GM19239 (cell line): Measurements from ENCODE around the gene PSMG4.

ENCODE experiments used
- DNase-seq: peaks from one replicate; pipeline ENCODE4 v3.0.0; 2011; ENCODE audit warnings: low spot score; ENCODE audit not compliant: insufficient read length
- FAIRE-seq: peaks from 2 replicates; lab custom pipeline; 2011; peaks lifted over from hg19 to GRCh38; lab: Jason Lieb, UNC

PSMG4 gene

DNA sequence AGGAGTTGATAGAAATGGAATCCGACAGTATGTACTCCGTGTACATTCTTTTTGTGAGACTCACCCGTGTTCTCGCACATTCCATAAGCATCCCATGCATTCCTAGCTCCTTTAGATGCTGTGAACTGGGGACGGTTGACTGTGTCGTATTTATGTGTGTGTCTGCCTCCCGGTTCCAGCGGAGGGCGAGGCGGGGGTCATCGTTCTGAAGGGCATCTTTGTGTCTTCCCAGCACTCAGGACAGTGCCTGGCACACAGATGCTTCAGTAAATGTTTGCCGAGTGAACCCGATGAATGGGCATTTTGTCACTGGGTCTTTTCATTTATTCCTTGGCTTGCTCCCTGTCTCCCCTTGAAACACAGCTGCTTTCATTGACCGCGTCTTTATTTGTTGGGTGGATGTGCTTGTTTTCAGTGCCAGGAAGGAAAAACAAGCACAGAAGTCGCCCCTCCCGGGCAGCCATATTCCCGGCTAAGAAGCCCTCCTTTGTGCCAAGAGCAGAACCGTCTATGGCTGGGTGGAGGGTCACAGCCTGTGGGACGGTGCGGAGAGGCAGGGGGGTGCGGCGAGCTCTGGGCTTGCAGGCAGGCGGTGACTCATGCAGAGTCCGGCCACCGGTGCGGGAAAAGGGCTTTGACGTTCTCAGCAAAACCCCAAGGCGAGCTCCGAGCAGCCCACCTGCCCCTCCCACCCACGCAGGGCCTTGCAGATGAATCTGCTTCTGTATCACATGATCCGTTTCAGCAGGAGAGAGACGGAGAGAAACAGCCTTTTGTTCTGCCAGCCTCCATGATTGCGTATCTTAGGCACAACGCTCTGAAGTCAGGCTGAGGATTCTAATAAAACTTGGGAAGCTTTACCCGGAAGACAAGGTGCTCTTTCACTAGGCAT is 11.2 kb upstream of the PSMG4 start:
- FAIRE-seq (no peak), DNase-seq (no peak)

DNA sequence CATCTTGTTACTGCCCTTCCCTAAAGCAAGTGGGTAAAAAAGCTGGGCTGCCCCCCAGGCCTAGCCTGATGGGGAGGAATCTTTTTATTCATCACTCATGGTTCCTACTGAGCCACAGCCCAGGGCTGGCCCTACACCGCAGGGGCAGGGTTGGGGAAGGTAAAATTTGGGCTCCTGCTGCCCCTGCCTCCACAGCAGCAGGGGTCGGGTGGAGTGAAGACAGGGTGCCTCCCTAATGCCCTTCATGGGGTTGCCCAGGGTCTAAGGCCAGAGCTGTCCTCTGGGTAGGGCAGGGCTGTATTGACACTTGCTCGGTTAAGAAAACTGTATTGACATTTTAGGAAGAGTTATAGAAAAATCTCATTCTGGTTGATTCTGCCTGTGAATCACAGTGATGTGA is 8.9 kb upstream of the PSMG4 start:
- FAIRE-seq, result no peak

DNA sequence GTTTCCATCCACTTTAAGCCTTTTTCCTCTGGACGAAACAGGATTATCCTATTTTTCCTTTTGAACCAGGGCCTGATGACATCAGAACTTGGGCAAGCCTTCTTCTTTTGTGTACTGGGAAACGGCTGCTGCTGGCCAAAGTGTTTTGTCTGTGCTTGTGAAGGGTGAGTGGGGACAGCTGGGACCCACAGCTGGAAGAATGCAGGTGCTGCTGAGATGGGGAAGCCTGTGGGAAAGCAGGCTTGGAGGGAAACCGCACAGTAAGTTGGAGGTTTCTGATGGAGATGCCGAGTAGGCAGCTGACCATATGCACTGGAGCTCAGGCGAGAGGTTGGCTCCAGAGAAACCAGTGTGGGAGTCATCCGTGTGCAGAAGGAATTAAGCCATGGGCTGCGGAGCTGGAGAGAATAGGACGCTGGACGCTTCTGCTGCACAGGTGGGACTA is 8.5 kb upstream of the PSMG4 start:
- DNase-seq (no peak), FAIRE-seq (no peak)

More for the DNA sequence above, 8.9 kb upstream of the PSMG4 start:
- DNase-seq, result no peak

DNA sequence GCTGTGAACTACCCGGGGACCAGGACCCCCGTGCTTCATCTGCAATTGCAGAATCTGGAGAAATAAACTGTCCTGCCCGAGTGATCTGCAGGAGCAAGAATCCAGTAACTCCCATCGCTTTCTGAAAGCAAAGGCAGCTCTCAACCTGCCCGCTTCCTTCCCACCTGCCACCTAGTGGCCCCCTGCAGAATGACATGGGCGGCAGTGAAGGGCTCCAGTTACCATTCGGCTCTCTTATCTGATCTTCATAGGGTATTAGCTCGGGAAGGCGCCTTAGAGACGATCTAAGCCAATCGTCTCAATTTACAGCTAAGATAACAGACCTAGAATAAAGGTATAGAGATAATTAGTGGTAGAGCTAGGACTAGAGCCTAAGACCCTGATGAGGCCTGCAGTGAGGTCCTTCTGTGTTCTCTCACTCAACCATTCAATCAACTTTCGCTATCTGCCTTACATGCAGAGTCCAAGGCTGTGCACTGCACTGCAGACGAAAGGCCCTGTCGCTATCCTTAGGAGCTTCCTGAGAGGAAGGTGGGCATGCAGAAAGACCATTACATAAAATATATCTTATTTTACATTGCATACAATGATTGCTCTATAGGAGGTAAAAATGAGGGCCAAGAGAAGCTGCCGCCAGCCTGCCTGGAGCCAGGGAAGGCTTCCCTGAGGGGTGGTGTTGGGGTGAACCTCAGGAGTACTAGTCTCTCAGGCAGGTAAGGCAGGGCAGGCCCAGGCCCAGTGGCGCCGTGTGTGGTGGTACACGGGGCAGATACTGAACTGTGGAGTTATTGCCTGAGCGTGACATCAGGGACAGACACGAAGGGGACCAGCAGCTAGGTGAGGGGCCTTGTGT is 7.1 kb upstream of the PSMG4 start:
- DNase-seq (peak; percentile 94), FAIRE-seq (peak; percentile 91)

DNA sequence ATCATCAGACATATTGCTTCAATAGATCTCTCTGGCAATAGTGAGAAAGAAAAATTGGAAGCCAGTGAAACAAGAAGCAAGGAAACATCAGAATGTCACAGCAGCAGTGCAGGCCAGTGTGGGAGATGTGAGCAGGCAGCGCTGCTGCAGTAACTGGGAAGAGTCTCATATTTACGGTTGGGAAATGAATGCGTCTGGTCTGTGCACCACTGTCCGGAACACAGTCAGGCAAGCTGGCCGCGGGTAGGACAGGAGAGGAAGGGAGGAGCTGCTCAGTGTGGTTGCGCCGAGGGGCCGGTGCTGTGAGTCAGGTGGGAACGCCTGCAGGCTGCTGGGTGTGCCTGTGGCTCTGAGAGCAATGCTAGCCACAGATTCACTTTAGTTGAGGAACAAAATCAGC is 6.4 kb upstream of the PSMG4 start:
- DNase-seq (no peak), FAIRE-seq (no peak)

DNA sequence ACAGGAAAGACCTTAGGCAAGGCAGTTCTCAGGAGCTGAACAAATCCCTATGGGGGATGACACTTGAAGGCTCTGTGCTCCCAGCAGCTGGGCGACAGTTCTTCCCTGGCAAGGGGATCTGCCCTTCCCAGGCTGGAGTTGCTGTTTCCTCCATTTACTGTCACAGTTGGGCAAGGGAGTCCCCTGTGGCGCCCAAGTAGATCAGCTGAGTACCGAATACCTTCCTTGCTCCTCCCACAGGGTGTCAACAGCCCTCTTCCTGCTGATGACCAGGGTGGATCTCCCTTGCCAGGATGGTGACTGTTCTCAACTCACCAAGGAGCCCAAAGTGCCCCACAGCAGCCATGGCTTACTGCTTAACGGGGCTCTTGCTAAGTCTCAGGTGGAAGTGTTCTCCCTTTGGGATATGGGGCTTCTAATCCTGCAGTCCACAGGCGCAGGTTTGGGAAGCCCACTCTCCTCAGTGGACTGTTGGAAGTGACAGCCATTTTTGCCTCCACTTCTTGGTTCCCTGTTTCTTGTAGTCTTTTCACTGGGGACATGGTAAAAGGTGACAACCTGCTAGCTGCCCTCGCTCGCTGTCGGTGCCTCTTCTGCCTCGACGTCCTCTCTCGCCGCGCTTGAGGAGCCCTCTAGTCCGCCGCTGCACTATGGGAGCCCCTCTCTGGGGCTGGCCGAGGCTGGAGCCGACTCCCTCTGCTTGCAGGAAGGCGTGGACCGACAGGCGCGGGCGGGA is 5.7 kb upstream of the PSMG4 start:
- DNase-seq, result no peak
- FAIRE-seq, result no peak

DNA sequence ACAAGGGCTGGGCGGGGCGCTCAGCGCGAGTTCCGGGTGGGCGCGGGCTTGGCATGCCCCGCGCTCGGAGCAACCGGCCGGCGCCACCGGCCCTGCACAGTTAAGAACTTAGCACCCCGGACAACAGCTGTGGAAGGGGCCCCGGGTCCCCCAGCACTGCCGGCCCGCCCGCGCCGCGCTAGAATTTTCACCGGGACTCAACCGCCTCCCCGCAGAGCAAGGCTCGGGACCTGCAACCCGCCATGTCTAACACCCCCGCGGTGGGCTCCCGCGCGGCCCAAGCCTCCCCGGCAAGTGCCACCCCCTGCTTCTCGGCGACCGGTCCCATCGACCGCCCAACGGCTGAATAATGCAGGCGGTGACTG is 5.2 kb upstream of the PSMG4 start:
- FAIRE-seq (no peak), DNase-seq (no peak)

DNA sequence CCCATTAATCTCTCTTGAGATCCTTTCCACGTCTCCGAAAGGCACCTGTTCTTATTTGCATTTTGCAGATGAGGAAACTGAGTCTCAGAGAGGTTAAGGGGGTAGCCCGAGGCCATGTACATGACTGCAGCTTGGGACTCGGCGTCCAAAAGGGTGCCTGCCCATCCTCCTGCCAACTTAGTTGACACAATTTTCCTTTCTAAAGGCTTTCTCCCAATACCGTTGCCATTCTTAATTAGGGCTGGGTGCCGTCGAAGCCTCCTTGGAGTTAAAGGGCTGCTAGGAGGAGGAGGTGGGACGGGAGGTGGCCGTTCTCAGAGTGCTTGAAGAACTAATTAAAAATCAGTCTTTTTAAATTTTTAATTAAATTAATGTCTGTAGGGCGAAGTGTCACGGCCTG is 546 bp upstream of the PSMG4 start:
- DNase-seq (no peak), FAIRE-seq (no peak)

DNA sequence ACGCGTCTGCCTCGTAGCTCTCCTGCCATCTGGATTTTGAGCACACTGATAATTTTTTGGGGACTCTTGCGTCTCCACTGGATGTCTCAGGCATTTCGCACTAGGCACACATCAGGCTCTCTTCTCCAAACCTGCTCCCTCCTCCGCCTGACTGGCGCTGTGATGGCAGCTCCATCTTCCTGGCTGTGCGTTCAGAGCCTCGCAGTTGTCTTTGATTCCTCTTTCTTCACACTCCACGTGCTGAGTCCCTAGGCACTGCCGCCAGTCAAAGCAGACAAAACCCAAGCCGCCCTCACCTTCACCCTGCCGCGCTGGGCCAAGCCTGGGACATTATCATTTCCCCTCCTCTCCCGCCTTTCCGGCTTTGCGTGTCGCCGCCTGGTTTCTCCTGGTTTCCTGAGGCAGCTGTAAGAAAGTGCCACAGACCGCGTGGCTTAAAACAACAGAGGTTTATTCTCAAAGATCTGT is 778 bp downstream of the PSMG4 start:
- no peak for DNase-seq
- peak; percentile 65 for FAIRE-seq

DNA sequence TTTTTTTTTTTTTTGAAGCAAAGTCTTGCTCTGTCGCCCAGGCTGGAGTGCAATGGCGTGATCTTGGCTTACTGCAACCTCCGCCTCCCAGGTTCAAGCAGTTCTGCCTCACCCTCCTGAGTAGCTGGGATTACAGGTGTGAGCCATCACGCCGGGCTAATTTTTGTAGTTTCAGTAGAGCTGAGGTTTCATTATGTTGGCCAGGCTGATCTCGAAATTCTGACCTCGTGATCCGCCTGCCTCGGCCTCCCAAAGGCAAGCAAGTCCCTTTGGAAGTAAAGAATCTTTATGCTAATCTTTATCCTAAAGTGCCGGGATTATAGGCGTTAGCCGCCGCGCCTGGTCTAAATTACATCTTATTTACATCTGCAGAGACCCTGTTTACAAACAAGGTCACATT is 1.5 kb downstream of the PSMG4 start:
- DNase-seq (no peak), FAIRE-seq (no peak)

DNA sequence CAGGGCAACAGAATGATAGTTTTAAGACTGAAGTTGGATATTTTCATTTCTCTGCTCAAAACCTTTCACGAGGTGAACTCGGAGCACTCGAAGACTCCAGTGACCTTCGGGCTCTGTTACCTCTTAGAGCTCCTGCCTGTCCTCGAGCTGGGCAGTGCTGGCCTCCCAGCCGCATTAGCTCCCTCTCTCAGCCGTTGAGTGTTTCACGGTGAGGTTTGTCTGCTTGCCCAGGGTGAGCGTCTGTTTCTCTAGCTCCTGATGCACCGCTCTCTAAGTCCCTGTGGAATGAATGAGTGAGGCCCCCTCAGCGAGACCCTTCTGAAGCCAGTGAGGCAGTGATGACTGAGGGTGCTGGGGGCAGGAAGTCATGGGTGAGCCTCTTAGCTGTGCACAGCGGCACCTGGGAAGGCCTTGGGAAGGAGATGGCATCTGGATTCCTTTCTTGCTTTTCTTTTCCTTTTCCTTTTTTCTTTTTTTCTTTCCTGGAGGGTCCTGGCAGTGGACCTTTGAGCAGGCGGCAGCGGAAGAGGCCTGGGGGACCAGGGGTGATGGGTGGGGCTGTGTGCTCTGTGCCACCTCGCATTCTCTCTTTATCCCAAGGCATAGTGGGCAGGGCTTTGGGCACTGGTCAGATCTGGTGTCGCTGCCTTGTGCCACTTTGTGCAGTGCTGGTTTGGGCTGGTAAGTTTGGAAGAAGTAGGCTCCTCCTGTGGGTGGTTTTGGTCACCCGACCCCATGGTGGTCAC is 2.2 kb downstream of the PSMG4 start:
- DNase-seq (no peak), FAIRE-seq (no peak)

DNA sequence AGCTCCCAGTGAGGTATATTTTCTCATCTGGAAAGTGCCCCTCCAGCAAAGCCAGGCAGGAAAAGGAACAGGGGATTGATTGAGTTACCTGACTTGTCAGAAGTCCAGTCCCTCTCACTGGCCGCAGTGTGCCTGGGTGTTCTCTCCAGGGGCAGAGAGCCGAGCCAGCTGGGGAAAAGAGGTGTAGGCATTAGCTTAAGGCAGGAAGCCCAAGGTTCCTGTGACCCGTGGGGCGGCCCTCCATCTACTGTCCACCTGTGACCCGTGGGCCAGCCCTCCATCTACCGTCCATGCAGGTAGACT is 2.7 kb downstream of the PSMG4 start:
- DNase-seq, result no peak
- no peak for FAIRE-seq

DNA sequence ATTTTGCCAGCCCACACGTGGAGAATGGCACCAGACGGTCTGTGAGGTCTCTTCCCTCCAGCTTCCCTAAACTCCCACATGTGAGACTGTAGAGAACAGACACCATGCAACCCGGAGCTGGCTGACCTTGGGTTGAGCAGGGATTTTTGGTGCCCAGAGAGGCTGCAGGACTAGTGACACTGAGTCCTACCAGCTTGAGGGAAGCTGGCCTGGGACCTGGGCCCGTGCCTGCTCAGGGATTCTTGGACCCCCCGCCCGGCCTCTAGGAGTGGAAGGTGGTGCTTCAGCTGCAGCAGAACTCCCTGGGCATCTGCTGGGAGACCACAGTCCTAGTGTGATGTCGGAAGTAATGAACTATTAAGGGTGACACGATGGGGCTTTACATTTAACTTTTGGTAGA is 3.2 kb downstream of the PSMG4 start:
- FAIRE-seq, result no peak
- no peak for DNase-seq

DNA sequence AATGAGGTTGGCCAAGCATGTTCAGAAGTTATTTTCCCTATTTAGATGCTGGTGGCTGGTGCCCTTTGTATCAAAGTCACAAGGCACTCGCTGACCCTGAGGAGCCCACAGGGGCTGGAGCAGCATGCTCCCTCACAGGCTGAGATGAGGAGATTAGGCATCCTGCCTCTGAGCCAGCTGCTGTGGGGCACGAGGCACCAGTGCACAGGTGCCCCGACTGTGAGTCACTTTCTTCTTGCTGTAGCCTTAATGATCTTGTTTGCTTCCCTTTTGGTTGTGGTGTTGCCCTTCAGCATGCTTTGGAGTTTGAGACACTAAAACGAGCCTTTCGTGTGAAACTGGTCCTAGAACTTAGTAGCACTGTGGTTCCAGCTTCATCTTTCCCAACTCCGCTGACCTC is 4.3 kb downstream of the PSMG4 start:
- DNase-seq, result no peak
- no peak for FAIRE-seq

DNA sequence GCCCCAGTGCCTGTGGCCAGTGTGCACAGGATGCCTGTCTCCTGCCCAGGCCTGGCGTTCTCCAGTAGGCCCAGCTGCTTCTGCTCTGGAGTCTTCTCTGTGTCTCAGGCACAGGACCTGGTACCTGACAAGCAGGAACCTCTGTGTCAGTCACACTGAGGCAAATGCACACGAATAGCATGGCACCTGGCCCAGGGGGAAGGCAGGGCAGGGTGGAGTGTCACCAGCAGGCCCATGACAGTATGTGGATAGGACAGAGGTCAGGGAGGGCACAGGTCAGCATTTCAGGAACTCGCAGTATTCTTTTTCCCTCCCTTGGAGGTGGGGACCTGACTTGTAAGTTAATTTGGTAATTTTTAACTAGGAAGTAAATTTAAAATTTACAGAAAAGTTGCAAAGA is 5.6 kb downstream of the PSMG4 start:
- DNase-seq (no peak), FAIRE-seq (no peak)

DNA sequence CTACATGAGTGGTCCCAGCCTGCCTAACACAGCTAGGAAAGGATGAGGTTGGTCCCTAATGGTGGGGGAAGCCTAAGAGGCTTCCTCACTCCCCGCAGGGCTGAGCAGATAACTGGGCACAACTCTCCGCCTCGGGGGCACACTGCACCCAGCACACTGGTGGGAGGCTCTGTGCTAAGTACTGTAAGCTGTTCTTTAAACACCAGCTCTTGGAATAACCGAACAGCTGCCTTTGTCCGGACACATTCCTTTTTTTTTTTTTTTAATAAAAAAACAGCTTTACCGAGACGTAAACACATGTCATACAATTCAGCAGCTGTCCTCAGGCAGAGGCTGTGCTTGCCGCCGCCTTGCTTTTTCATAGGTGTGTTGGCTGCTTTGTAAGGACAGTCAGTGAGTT is 6.9 kb downstream of the PSMG4 start:
- DNase-seq, result no peak
- no peak for FAIRE-seq

DNA sequence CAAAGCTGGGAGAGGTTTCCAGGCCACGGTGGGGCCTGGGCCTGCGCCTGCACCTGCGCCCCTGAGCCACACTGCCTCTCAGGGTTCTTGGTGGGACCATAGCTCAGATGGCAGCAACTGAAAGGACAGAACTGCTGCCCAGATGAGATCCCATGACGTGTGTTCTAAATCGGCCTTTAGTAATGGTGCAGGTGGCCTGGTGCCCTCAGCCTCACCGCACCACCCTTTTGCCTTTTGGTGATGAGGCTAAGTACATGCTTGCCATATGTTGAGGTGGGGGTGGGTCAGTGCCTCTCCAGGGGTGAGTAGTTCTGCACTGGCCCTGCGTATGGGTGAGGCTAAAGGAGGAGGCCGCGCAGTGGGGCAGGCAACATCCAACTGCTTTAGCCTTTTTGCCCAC is 7.4 kb downstream of the PSMG4 start:
- FAIRE-seq, result no peak
- no peak for DNase-seq

DNA sequence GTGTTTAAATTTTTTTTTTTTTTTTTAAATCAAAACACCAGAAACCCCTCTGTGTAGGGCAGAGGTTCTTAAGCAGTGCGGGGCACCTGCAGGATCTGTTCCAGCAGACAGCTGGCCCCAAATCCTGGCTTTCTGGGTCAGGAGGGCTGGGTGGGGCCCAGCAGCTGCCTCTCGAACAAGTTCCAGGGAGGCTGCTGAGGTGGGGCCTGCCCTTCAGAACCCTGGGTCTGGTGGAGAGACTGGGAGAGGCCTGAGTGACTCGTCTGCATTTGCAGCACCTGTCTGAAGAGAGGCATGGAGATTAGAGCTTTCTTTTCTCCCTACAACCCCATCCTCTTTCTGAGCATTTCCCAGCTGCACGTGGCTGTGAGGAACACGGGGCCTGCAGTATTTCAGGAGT is 8.4 kb downstream of the PSMG4 start:
- FAIRE-seq (no peak), DNase-seq (no peak)

DNA sequence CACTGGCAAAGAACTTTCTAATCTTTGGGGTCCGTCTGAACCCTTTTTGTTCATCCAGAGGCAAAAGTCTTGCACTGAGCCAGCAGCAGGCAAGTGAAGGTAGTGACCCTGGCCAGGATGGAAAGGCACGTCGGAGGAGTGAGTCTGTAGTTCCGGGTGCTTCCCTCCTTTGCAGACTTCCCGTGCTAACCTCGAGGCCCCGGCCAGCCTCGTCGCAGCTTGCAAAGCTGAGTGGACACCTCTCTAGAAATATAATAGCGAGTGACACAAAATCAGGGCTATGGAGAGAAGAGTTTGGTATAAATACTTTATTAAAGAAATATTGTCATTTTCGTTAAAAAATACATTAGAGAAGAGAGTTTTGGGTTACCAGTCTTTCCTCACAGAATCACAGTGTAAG is 9.9 kb downstream of the PSMG4 start:
- DNase-seq (no peak), FAIRE-seq (no peak)

DNA sequence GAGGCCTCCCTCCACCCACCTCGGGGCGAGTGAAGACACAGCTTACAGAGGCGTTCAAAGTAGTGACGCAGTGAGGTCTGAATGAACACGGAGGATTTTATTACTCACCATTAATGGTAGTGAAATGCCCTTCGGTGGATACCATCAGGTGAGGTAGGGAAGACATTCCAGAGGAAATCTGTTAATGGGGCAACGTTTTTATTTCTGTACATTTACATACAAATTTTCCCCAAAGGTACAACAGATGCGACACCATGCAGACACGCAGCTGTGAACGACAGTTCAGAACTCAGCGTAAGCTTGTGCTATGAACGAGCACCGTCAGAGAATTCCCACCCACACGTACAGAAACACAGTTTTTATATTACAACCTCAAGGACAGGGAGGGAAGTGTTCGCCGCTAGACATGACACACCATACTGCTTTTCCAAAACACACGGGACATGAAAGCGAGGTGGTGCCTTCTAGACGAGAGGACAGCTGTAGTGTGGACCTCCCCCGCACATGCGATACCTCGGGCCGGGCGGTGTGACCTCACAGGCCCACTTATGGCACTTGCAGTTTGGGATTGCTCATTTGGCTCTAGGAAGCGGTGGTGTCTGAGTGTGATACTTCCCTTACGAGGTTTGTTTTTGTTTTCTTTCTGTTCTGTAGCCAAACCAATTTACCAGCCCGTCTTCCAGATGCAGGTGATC is 10.7 kb downstream of the PSMG4 start:
- FAIRE-seq (no peak), DNase-seq (no peak)
